Suprapubic skin (tissue), 4 donors: ENCODE measurements around the gene DTNA. TPM values are rescaled to one million over a fixed set of nuclear protein-coding genes. Genes with fewer than 3 reads are reported as not detected.

Source experiments
- DNase-seq, 2 donors: peaks; one replicate each; pipeline ENCODE4 v3.0.0-alpha.2; 2019; ENCODE audit warnings: low spot score in 2 of 2
- H3K27ac ChIP-seq: fragments of 200-600 bp; sonication (generic); one replicate; pipeline ENCODE4 v1.5.1; 2019
- H3K27me3 ChIP-seq: fragments of 200-600 bp; sonication (generic); one replicate; pipeline ENCODE4 v1.5.1; 2019
- H3K36me3 ChIP-seq: fragments of 200-600 bp; sonication (generic); one replicate; pipeline ENCODE4 v1.5.1; 2019
- H3K4me1 ChIP-seq: fragments of 200-600 bp; sonication (generic); one replicate; pipeline ENCODE4 v1.5.1; 2019
- H3K4me3 ChIP-seq: fragments of 200-600 bp; sonication (generic); one replicate; pipeline ENCODE4 v1.5.1; 2019; ENCODE audit warnings: mild to moderate bottlenecking
- H3K9me3 ChIP-seq: fragments of 200-600 bp; sonication (generic); one replicate; pipeline ENCODE4 v1.5.1; 2019
- CTCF ChIP-seq, 2 donors: fragments of 200-600 bp in 1 of 2; fragments of 450-650 bp in 1 of 2; sonication (generic) in 1 of 2; IDR thresholded peaks; one replicate each; pipeline ENCODE4 v1.5.1; 2016 to 2019; ENCODE audit warnings: antibody characterized with exemption in 2 of 2, mild to moderate bottlenecking in 1 of 2, moderate library complexity in 1 of 2
- EP300 ChIP-seq: sonication (generic); formaldehyde crosslinking; IDR thresholded peaks from one replicate; pipeline ENCODE4 v1.6.1; 2017; ENCODE audit warnings: antibody characterized with exemption
- POLR2A ChIP-seq, 2 donors: fragments of 450-650 bp; IDR thresholded peaks; one replicate each; pipeline ENCODE4 v1.6.1; 2017; ENCODE audit warnings: antibody characterized with exemption in 2 of 2, mild to moderate bottlenecking in 2 of 2, moderate library complexity in 2 of 2
- POLR2AphosphoS5 ChIP-seq, 3 donors: sonication (generic); formaldehyde crosslinking; IDR thresholded peaks; one replicate each; pipeline ENCODE4 v1.6.1; 2017; ENCODE audit warnings: antibody characterized with exemption in 3 of 3
- WGBS: methylation state at CpG from one replicate; pipeline ENCODE4 v1.1.5; 2018; 5-methylcytosine and 5-hydroxymethylcytosine counted together
- total RNA-seq, 4 donors: library from RNA; depleted of rRNA; stranded (reverse); fragments of >200 nt; gene quantifications; one replicate each; pipeline ENCODE4 v1.1.0, GENCODE V29; 2016

DTNA gene
- total RNA-seq, 4 donors from 2014 or later, result 3.0 to 15.9 (median 5.1) TPM

GRCh38 chr18:34933909-34934661 lies 224.0 kb downstream of the DTNA start:
- TF ChIP-seq EP300, result no peak
- no peak for TF ChIP-seq POLR2AphosphoS5 (IDR thresholded peaks at IDR 0.05)
- TF ChIP-seq POLR2A (IDR thresholded peaks at IDR 0.05), result no peak
- no peaks in the 10 kb centered on the region for H3K27me3 ChIP-seq
- no peak for DNase-seq
- no peaks in the 10 kb centered on the region for H3K36me3 ChIP-seq
- WGBS, result 83% methylated on average over 1 of the region's 1 CpG
- H3K4me3 ChIP-seq, result no peak overlapping the region
- H3K9me3 ChIP-seq, result no peaks in the 10 kb centered on the region
- H3K4me1 ChIP-seq, result no peaks in the 10 kb centered on the region
- no peak overlapping the region for H3K27ac ChIP-seq

GRCh38 chr18:34936772-34937171 lies 226.7 kb downstream of the DTNA start:
- 66% methylated on average over 3 of the region's 3 CpGs for WGBS
- Histone ChIP-seq H3K36me3 (no peaks in the 10 kb centered on the region), H3K27me3 (no peaks in the 10 kb centered on the region), H3K4me1 (no peaks in the 10 kb centered on the region), H3K9me3 (no peaks in the 10 kb centered on the region), H3K27ac (no peak overlapping the region), H3K4me3 (no peak overlapping the region)
- DNase-seq, result no peak
- TF ChIP-seq EP300 (no peak), POLR2AphosphoS5 (IDR thresholded peaks at IDR 0.05) (no peak)

DNA sequence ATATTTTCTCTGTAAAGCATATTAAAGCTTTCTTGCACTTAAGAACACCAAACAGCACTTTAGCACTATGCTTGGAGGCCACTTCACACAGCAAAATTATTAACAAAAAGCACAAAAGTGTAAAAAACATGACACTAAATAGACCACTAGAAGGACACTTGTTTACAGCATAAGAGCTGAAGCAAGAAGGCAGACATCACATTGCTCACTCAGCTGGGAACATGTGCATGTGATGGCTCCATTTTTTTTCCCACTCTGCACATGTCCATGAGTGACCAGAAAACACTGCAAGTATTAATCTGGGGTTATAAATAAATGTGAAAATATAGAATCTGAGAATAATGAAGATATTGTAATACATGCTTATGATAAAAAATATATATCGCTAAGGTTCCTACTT lies 228.0 kb downstream of the DTNA start:
- Histone ChIP-seq H3K27me3 (no peaks in the 10 kb centered on the region), H3K36me3 (no peaks in the 10 kb centered on the region)
- TF ChIP-seq POLR2A (IDR thresholded peaks at IDR 0.05) (no peak), EP300 (no peak), POLR2AphosphoS5 (IDR thresholded peaks at IDR 0.05) (no peak), CTCF (IDR thresholded peaks at IDR 0.05) (no peak)

More for the DNA sequence above, 228.0 kb downstream of the DTNA start:
- Histone ChIP-seq H3K4me3 (no peak overlapping the region), H3K4me1 (no peaks in the 10 kb centered on the region), H3K9me3 (no peaks in the 10 kb centered on the region), H3K27ac (no peak overlapping the region)
- WGBS, result 86% methylated on average over 1 of the region's 1 CpG
- DNase-seq, result no peak
